Measurements from ENCODE around the gene SUCLG2.

SUCLG2 gene

DNA sequence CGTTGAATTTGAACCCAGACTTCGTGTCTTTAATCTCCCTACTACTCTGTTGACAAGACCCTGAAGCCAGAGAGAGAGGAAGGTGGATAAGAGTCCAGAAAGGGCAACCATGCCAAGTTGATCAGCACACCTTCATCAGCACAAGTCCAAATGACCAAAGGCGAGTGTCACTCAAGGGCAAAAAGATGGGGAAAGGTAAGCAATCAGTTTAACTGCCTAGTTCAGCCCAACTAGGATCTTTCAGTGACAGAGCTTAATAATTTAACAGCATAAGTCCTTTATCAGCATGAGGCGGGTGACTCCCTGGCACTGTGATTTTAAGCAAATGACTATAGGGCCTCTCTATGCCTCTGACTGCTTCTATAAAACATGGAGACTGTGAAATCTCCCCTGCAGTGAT is 6.2 kb downstream of the SUCLG2 start:
- DNase-seq = no peak

DNA sequence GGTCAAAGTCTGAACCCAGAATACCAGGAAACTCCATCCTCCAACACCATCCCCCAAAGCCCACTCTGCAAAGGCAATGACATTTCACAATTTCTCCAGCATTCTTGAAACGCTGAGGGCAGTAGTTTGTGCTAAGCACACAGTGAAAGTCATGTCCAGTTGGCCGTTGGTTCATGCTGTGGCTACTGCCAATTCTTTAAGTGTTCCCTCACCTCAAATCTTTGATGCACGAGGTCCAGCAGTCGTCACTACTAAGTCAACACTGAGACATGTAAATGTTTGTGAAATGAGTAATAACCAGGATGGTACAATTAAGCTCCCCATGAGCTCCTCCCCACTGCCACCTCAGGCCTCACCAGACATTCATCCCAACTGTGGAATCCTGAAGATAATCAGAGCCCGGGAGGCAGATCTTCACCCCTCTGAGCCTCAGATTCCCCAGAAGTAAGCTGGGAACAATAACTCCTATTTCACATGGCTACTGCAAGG is 7.0 kb downstream of the SUCLG2 start:
- DNase-seq = no peak

DNA sequence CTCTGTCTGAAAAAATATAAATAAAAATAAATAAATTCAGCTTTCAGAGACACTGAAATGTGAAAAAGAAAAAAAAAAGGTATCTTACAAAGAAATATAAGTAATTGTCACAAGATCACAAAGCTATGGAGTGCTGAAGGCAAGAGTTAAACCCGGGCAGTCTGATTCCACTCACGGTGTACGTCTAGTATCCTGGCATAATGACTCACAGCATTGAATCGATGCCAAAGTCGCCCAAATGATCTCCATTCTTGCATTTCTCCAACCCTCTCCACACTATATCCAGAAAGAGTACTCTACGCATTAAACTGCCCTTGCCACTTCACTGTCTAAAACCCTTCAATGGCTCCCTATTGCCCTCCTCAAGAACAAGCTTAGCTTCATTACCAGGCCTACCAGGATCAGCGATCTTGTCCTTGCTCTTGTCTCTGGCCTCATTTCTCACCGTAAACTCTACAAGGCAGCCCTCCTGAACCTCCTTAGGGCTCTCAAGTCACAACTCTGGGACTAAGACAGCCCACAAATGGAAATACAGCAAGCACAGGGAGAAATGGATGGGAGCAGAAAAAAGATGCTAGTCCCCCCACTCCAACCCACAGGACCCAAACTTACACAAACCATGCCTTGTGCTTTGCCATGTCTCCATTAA is 7.7 kb downstream of the SUCLG2 start:
- no peak for DNase-seq

DNA sequence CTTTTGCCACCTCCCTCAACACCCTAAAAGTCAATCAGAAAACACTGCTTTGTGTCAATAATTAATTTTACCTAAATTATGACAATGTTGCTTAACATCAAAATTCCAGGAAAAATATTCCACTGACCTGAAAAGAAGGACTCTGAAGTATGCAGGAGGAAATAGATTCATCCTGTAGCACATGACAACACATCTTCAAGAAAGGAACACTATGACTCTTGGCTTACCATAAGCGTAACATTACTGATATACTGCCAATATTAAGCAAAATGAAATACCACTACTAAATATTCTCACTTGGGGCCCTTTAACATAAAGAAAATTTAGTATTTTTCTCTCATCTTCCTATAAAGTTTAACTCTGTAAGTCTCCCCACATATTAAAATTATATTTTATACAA is 9.6 kb downstream of the SUCLG2 start:
- DNase-seq = no peak

DNA sequence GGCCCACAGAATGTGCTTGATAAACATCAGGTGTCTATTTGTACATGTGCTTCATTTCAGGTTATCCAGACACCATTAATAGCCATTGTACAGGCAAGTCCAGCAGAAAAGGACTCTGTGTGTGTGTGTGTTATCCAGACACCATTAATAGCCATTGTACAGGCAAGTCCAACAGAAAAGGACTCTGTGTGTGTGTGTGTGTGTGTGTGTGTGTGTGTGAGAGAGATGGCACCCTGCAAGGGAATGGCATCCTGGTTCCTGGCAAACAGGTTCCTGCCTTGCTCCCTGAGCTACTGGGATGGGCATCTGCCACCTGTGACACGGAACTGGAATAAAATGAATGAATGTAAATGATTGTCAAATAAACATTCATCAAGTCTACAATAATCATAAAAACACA is 11.7 kb downstream of the SUCLG2 start:
- DNase-seq = no peak

DNA sequence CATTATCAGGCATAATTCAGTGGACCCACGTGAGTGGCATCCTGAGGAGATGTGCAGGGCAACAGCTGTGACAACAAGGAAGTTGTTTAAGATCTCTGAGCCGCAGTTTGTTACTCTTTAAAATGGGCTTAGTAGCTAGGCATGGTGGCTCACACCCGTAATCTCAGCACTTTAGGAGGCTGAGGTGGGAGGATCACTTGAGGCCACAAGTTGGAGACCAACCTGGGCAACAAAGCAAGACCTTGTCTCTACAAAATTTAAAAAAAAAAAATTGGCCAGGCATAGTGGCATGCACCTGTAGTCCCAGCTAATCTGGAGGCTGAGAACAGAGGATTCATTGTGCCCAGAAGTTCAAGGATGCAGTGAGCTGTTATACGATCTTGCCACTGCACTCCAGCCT is 12.2 kb downstream of the SUCLG2 start:
- DNase-seq = no peak

DNA sequence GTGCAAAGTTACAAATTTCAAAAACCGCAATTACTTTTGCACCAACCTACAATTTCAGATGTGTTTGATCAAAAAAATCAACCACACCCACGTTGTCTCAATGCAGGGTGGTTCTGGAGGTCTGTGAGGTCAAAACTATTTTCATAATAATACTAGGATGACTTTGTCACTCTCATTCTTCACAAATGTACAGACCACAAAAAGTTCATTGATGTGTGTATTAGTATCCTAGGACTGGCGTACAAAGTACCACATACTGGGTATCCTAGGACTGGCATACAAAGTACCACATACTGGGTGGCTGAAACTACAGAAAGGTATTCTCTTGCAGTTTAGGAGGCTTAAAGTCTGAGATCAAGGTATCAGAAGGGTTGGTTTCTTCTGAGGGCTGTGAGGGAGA is 13.0 kb downstream of the SUCLG2 start:
- no peak for DNase-seq

DNA sequence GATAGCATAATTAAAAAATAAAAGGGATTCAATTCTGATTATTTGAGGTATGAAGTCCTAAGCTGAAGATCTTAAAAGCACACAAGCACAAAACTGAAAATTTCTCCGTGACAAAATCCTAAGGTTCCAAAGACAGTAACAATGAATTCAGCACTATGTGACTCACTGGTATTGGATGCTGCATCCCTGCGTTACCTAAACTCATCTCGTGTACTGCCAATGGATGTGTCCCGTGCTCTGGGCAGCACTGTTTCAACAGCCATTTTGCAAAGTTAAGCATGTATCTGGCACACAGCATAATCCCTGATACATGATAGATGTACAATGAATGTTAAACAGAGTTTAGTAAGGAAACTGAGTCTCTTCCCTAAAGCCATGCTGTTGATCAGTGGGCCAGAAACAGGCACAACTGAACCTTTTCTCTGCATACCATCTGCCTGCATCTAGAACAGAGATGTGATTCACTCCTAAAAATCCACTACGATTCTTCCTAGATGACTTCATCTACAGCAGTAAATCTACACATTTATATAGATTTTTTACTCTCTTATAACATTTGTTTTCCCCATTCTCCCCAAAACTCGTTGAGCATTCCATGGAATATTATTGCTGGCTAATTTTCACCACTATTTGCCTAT is 14.3 kb downstream of the SUCLG2 start:
- DNase-seq = no peak

DNA sequence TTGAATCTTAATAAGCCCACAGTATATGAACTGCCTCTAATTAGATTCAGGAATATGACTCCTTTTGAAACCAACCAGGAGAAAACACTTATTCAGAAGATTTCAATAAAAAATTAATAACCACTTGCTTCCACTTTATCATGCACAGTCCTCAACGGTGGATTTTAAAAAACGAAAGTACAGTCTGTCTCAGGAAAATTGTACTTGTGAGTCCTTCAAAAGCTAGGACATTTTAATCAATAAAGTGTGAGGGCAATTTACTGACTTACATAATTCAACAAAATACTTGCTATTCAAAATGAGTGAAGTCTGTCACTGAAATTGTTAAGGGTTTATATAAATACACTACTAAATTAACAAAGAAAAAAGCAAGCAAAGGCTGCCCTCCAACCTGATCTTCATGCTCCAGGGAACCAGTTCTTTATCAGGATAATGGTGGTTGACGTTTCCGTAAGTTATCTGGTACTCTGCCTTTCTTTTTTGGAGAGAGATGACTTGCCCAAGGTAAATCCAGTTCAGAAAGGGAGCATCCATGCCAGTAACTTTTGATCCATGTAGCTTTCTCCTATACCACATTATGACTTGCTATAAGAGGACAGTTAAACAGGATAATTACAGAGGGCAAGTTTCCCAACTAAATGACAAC is 17.0 kb downstream of the SUCLG2 start:
- DNase-seq = no peak

DNA sequence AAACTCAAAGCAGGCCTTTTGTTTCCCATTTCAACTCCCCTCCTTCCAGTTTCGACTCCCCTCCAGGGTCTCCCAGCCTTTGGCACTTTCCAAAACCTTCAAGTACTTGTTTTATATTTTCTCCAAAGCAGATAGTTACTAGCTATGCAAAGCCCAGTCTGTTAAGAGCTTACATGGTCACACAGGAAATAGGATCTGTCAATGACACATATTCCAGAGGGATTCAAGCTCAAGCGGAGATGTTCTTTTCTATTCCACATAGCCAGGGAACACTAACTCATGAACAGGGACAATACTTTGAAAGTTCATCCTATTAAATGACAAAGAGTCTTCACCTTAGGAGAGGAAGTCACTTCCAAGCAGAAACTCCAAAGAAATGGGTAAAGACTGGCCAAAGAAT is 18.6 kb downstream of the SUCLG2 start:
- no peak for DNase-seq

DNA sequence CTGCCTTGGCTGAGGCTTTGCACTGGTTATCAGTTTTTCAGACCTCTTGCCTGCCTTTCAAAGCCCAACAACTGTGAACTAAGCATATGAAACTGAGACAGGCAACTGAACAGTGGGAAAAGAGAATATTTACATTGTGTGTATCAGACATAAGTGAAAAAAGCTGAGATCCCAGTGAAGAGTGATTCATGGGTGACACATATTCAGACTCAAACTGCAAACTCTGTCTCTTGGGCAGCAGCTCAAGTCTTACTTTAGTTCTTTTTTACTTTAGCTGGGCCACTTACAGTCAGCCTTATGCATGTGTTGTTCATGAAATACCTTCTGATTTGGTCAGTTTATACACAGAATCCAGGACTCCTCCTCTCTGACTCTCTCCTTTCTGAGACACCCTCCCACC is 19.2 kb downstream of the SUCLG2 start:
- DNase-seq = no peak

DNA sequence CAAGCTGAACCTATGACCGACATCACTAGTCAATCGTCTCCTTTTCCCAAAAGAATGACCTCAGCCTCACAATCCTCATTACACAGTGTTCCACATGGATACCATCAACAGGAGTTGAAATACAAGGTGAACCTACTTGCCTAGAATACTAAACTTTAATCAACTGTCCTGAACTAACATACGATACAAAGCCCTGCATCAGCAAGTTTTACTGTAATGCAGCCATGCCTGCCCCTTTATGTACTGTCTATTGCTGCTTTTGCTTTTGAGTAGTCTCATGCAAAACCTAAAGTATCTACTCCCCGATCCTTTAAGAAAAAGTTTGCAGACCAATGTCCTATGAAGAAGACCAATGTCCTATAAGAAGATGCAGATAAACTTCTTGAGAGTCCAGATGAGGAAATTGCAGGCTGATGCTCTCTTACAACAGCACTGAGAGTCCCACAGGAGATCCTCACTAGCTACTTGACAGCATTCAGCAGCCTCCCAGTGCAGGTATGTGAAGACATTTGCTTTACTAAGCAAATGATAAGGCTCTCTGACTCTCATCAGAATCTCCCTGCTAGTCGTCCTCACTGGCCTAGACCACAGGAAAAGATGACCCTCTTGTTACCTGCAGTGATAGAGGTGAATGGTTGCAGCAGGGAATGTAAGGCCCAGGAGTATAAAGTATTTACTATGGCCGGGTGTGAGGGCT is 23.6 kb downstream of the SUCLG2 start:
- no peak for DNase-seq

DNA sequence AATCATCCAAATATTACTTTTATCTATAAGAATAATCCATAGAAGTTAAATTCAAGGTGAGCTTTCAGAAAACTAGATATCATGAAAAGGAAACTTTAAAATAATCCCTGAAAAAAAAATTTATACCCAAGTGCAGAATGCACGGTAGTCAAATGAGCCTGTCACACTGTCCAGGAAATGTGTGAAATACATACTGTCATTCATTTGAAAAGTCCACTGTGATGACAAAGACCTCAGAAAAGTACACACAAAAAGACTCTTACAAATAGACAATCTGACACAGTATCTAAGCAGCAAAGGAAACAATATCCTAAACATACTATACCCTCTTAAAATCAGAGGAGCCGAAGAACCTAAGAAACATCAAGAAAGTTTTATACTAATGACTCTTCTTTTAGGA is 29.7 kb downstream of the SUCLG2 start:
- DNase-seq = no peak

DNA sequence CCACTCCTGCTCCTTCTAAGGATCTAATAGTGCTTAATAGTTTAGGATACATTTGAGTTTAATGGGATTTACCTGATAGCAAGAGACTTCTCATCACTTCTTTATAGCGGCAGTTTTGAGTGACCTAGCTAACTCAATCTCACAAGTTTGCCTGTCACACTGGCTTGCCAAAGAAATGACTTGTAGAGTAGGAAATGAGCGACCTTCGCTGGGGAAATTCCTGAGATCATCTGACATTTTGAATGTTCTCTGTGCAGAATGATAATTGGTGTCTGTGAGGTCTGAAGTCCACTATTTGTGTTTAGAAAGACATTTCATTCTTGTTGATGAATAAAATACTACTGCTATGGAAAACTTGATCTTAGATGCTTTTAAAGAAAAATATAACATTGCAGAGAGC is 30.3 kb downstream of the SUCLG2 start:
- DNase-seq = no peak

DNA sequence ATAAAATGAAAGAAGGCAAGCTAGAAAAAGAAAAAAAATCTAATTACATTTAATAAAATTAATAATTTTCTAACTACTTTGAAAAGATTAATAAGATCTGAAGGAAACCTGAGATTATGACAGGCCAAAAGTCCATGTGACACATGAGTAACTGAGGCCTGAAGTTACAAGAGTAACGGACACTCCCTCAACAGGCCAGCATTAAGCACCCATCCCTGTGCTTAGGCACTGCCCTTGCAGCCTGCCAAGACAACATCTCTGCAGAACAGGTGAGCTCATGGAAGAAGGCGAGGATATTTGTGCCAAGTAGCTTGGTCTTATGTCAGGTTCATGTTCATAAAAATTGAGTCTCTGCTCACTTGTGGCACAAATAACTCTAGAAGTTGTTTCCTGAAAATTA is 31.8 kb downstream of the SUCLG2 start:
- DNase-seq = no peak

DNA sequence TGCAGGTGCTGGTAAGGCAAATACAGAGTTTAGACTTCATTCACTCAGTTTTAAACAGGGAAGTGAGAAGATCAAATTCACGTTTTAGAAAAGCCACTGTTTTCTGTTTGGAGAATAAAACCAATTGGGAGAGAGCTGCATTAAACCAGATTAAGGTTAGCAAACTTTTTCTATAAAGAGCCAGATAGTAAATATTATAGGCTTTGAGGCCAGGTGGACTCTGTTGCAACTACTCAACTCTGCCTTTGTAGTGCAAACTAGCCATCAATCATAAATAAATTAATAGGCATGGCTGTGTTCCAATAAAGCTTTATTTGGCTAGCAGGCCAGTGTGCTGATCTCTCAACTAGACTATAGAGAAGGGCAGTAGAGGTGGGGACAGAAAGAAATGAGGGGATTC is 33.5 kb downstream of the SUCLG2 start:
- DNase-seq = no peak

DNA sequence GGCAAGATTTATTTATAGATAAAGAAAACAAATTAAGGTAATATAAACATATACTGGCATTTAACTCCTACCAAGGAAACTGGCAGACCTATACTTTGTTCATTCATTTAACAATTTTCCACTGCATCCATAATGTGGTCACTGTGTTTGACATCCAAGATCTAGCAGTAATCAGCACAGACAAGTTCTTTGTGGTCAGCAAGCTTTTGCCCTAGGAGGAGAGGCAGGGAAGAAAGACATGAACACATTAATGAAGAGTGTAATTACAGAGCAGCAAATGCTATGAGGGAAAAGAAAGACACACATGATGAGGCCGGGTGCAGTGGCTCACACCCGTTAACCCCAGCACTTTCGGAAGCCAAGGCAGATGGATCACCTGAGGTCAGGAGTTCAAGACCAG is 34.4 kb downstream of the SUCLG2 start:
- no peak for DNase-seq

DNA sequence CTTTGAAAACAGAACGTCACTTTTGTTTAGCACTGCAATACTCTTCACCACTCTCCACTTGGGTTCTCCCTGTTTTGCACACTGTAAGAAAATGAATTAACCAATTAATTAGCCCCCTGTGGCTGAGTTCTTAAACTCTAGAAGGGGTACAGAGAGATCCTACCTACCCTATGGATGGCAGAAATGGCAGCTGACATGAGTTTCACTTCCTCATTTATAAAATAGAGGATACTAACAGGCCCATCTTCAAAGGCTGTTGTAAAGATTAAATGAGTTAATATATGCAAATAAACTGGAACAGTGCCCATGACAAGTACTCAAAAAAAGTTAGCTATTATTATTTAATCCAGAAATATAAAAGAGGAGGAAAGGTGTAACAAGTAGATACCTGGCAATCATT is 36.9 kb downstream of the SUCLG2 start:
- DNase-seq = no peak

DNA sequence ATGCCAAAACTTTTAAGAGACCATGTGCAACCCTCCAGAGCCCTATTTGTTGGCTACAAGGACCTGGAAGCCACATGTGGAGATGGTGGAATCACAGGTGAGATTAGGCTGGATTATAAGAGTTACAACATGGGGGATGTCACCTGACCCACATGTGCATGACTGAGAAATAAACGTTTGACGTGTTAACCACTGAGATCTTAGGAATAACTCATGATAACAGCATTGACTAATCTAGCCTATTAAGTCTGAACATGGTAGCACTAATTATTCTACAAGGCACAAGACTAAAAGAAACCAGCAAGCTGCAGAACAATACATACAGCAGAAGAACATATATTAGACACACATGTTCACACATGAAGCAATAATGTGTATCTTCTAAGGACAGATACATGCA is 38.4 kb downstream of the SUCLG2 start:
- no peak for DNase-seq

DNA sequence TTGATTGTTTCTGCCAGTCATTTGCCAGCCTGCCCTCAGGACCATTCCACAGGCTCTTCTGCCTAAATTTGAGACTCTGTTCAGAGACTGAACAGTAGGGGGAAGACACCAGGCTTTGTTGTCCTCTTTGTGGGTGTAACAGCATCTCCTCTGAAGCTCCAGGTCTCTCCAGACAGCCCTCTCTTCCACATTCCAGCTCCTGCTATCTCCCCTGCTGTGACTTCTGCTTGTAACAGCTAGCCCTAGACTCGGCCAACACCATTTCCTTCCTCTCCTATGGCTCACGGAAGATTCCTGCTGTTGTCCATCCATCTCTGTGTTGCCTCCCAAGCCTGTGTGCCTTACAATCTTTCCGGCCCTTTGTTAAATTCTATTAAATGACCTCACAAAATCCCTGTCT is 40.2 kb downstream of the SUCLG2 start:
- DNase-seq = no peak

DNA sequence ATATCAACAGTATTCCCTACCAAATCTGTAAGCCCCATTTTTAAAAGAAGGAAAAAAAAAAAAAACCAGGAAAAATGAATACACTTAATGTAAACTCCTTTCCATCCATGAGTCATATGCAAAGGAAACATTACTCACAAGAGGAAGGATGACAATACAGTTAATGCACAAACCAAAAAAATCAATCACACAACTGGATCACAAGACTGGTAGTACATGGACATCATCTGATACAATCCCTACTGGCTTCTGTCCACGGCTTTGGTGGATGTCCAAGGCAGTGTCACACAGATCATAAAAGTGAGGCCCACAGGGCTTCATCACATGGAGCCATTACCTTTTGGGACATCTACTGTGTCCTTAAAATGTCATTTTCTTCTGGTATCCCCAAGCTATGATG is 44.0 kb downstream of the SUCLG2 start:
- no peak for DNase-seq

DNA sequence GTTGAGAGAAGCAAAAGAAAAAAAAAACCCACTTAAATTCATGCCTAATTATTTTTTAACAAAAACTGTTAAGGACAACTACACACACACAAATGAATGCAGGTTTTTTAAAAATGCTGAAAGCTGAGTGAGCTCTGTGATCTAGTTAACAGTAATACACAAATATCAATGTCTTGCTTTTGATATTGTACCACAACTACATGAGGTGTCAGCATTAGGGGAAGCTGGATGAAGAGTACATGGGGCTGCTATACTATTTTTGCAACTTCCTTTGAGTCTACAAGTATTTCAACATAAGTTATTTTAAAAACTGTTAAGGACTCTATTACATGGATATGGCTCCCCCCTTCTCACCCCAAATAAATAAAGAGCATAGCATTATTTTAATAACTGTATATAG is 44.7 kb downstream of the SUCLG2 start:
- no peak for DNase-seq

DNA sequence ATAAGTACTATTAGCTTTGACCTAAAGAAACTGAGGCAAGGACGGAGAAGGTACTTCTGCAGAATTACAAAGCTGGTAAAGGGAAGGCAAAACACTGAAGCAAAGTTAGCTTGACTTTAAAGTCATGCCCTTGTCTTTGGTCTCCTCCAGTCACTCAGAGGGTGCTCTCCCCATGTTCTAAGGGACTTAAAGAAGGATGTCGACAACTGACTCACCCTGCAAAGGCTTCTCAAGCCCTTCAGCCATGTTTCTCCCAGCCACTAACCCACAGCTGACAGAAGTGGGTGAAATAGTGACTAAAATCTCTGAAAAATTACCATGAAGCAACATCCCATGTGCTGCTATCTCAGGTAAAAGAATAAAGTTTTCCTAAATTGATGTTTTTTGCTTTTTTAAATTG is 46.4 kb downstream of the SUCLG2 start:
- no peak for DNase-seq

DNA sequence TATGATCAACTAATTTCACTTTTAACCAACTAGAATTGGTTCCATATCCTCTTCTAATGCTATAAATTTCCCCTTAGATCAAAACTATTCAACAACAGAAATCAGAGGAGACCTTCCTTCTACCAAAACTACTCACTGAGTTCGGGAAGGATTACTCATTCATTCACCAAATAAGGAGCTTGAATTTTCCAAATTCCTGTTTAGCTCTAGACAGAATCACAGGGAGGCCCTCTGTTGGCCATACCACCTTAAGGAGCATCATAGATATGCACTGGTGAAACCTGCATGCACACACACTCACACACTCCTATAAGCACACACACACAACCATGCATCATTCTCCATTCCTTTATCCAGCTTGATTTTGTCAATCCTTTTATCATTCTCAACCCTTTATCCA is 49.0 kb downstream of the SUCLG2 start:
- DNase-seq = no peak
